H9 (cell line): Measurements from ENCODE around the gene DPF3. TPM values are rescaled to one million over a fixed set of nuclear protein-coding genes. Genes with fewer than 3 reads are reported as not detected.

Experiments used
- DNase-seq: peaks from one replicate; pipeline ENCODE4 v3.0.0-alpha.2; 2017
- H2AFZ ChIP-seq: one replicate; pipeline ENCODE4 v1.6.1; 2013; ENCODE audit warnings: mild to moderate bottlenecking, low read length, control low read depth, moderate library complexity
- H2AK5ac ChIP-seq: 2 replicates; pipeline ENCODE4 v1.6.1; 2013; ENCODE audit warnings: low read length, control low read depth, mixed read lengths; ENCODE audit not compliant: insufficient read length
- H2BK120ac ChIP-seq: one replicate; pipeline ENCODE4 v1.6.1; 2013; ENCODE audit warnings: low read depth, mild to moderate bottlenecking, low read length, control low read depth, inconsistent platforms; ENCODE audit not compliant: poor library complexity, severe bottlenecking
- H2BK12ac ChIP-seq: 2 replicates; pipeline ENCODE4 v1.6.1; 2013; ENCODE audit warnings: low read length, control low read depth, mixed read lengths, low read depth; ENCODE audit not compliant: insufficient read length
- H2BK15ac ChIP-seq: 2 replicates; pipeline ENCODE4 v1.6.1; 2013; ENCODE audit warnings: low read depth, low read length, control low read depth
- H2BK20ac ChIP-seq: one replicate; pipeline ENCODE4 v1.6.1; 2013; ENCODE audit warnings: low read depth, mild to moderate bottlenecking, low read length, control low read depth, inconsistent platforms; ENCODE audit not compliant: poor library complexity, severe bottlenecking
- H2BK5ac ChIP-seq: 2 replicates; pipeline ENCODE4 v1.6.1; 2013; ENCODE audit warnings: low read length, control low read depth, mixed read lengths; ENCODE audit not compliant: insufficient read length
- H3K14ac ChIP-seq: 2 replicates; pipeline ENCODE4 v1.6.1; 2013; ENCODE audit warnings: low read length, control low read depth; ENCODE audit not compliant: insufficient read depth
- H3K18ac ChIP-seq: 2 replicates; pipeline ENCODE4 v1.6.1; 2013; ENCODE audit warnings: low read depth, mild to moderate bottlenecking, mixed read lengths, low read length, control low read depth; ENCODE audit not compliant: insufficient read length
- H3K23ac ChIP-seq: 2 replicates; pipeline ENCODE4 v1.6.1; 2013; ENCODE audit warnings: low read length, control low read depth, mixed read lengths, low read depth; ENCODE audit not compliant: insufficient read length
- H3K23me2 ChIP-seq: 2 replicates; pipeline ENCODE4 v1.6.1; 2013; ENCODE audit warnings: low read depth, mild to moderate bottlenecking, mixed read lengths, low read length, control low read depth; ENCODE audit not compliant: insufficient read length, poor library complexity, severe bottlenecking
- H3K27ac ChIP-seq: 2 replicates; pipeline ENCODE4 v1.5.1; 2013; ENCODE audit warnings: low read length, control low read depth, mixed read lengths, low read depth; ENCODE audit not compliant: insufficient read length
- H3K27me3 ChIP-seq: 2 replicates; pipeline ENCODE4 v1.6.1; 2013; ENCODE audit warnings: low read length, control low read depth, inconsistent platforms; ENCODE audit not compliant: insufficient read depth
- H3K4ac ChIP-seq: 2 replicates; pipeline ENCODE4 v1.6.1; 2013; ENCODE audit warnings: low read depth, mild to moderate bottlenecking, control low read depth, inconsistent platforms, low read length, moderate library complexity
- H3K4me1 ChIP-seq: 2 replicates; pipeline ENCODE4 v1.6.1; 2013; ENCODE audit warnings: low read length, control low read depth, inconsistent platforms; ENCODE audit not compliant: insufficient read depth
- H3K4me2 ChIP-seq: 2 replicates; pipeline ENCODE4 v1.6.1; 2013; ENCODE audit warnings: low read length, control low read depth, mixed read lengths; ENCODE audit not compliant: insufficient read length, insufficient read depth
- H3K56ac ChIP-seq: 2 replicates; pipeline ENCODE4 v1.6.1; 2013; ENCODE audit warnings: low read depth, mild to moderate bottlenecking, mixed read lengths, low read length, control low read depth; ENCODE audit not compliant: insufficient read length
- H3K79me1 ChIP-seq: 2 replicates; pipeline ENCODE4 v1.6.1; 2013; ENCODE audit warnings: low read depth, mild to moderate bottlenecking, moderate library complexity, low read length, control low read depth, inconsistent platforms; ENCODE audit not compliant: insufficient read depth, poor library complexity, severe bottlenecking
- H3K79me2 ChIP-seq: 2 replicates; pipeline ENCODE4 v1.6.1; 2013; ENCODE audit warnings: low read length, control low read depth, inconsistent platforms; ENCODE audit not compliant: insufficient read depth
- H3K9ac ChIP-seq: 2 replicates; pipeline ENCODE4 v1.6.1; 2013; ENCODE audit warnings: low read length, control low read depth, mixed read lengths; ENCODE audit not compliant: insufficient read length; ENCODE audit errors: extremely low read depth
- H3K9me3 ChIP-seq: one replicate; pipeline ENCODE4 v1.6.1; 2013; ENCODE audit warnings: low read depth, low read length, inconsistent platforms; ENCODE audit not compliant: control insufficient read depth
- H3T11ph ChIP-seq: one replicate; pipeline ENCODE4 v1.6.1; 2013; ENCODE audit warnings: mild to moderate bottlenecking, low read length, control low read depth, inconsistent platforms
- H4K20me1 ChIP-seq: one replicate; pipeline ENCODE4 v1.6.1; 2013; ENCODE audit not compliant: control insufficient read depth, insufficient read length, insufficient read depth
- H4K5ac ChIP-seq: 2 replicates; pipeline ENCODE4 v1.6.1; 2013; ENCODE audit warnings: low read depth, mild to moderate bottlenecking, mixed read lengths, low read length, control low read depth; ENCODE audit not compliant: insufficient read length
- H4K8ac ChIP-seq: replicated peaks from 2 replicates; pipeline ENCODE4 v1.6.1; 2013; ENCODE audit warnings: low read length, control low read depth, mixed read lengths, low read depth; ENCODE audit not compliant: insufficient read length
- H4K91ac ChIP-seq: 2 replicates; pipeline ENCODE4 v1.6.1; 2013; ENCODE audit warnings: low read depth, mild to moderate bottlenecking, moderate library complexity, mixed read lengths, low read length, control low read depth; ENCODE audit not compliant: insufficient read length
- H3K27ac Mint-ChIP-seq, 3 experiments: 2 replicates in 2 of 3; 3 replicates in 1 of 3; pipeline ENCODE4 v1.8.0; 2020 to 2021; ENCODE audit warnings: mixed read lengths in 3 of 3, mild to moderate bottlenecking in 1 of 3, moderate library complexity in 1 of 3
- H3K27me3 Mint-ChIP-seq: 2 replicates; pipeline ENCODE4 v1.8.0; 2021; ENCODE audit warnings: low read depth, mild to moderate bottlenecking, moderate library complexity, mixed read lengths
- H3K36me3 Mint-ChIP-seq, 3 experiments: 2 replicates in 2 of 3; 3 replicates in 1 of 3; pipeline ENCODE4 v1.8.0; 2020 to 2021; ENCODE audit warnings: low read depth in 3 of 3, mixed read lengths in 3 of 3; ENCODE audit not compliant: insufficient read depth in 1 of 3
- H3K4me1 Mint-ChIP-seq, 2 experiments: 2 replicates each; pipeline ENCODE4 v1.8.0; 2020; ENCODE audit warnings: mixed read lengths in 2 of 2
- H3K4me3 Mint-ChIP-seq, 2 experiments: 2 replicates in 1 of 2; 3 replicates in 1 of 2; pipeline ENCODE4 v1.8.0; 2020 to 2021; ENCODE audit warnings: mild to moderate bottlenecking in 2 of 2, mixed read lengths in 2 of 2, moderate library complexity in 1 of 2
- H3K9me3 Mint-ChIP-seq, 2 experiments: 2 replicates in 1 of 2; 3 replicates in 1 of 2; pipeline ENCODE4 v1.8.0; 2020; ENCODE audit warnings: mild to moderate bottlenecking in 2 of 2, mixed read lengths in 2 of 2, moderate library complexity in 1 of 2
- CTCF ChIP-seq: fragments of 200-600 bp; sonication (generic); conservative IDR thresholded peaks from 3 replicates; pipeline ENCODE4 v1.8.0; 2021; ENCODE audit warnings: antibody characterized with exemption, mild to moderate bottlenecking
- WGBS: extraction: QIAGEN DNeasy Blood & Tissue Kit; methylation state at CpG from one replicate; pipeline ENCODE4 v1.1.7; 2013; ENCODE audit warnings: missing lambda C conversion rate, low lambda C conversion rate, mixed read lengths; ENCODE audit not compliant: insufficient read length; ENCODE audit errors: extremely low coverage; 5-methylcytosine and 5-hydroxymethylcytosine counted together
- total RNA-seq: library from RNA; stranded (reverse); gene quantifications from 2 replicates; pipeline ENCODE4 v1.2.1, GENCODE V29; 2021

The DPF3 gene
- total RNA-seq, 1 experiment from 2014 or later, result not detected

- Histone ChIP-seq H3K9ac (no peak overlapping the region), H3K56ac (no peak overlapping the region), H2BK20ac (no peak overlapping the region), H3K4me2 (no peak overlapping the region), H2BK120ac (no peak overlapping the region), H2BK5ac (no peak overlapping the region), H3K4ac (no peak overlapping the region), H3K4me1 (peaks cover 12% of the 10 kb centered on the region; the same call in 1 of the 2 replicates), H4K8ac (no peak overlapping the region), H3K27me3 (no peaks in the 10 kb centered on the region), H3K23ac (no peak overlapping the region), H3T11ph (no peak overlapping the region), H3K27ac (no peak overlapping the region), H3K79me1 (no peaks in the 10 kb centered on the region), H2AFZ (no peak overlapping the region), H3K9me3 (no peaks in the 10 kb centered on the region), H2BK15ac (no peak overlapping the region), H3K18ac (no peak overlapping the region), H2AK5ac (no peak overlapping the region), H4K5ac (no peak overlapping the region), H3K14ac (no peak overlapping the region), H4K91ac (no peak overlapping the region), H3K23me2 (no peaks in the 10 kb centered on the region), H4K20me1 (no peaks in the 10 kb centered on the region), H3K79me2 (no peaks in the 10 kb centered on the region), H2BK12ac (no peak overlapping the region)
- no peak overlapping the region; a peak in 1 of 7 replicates for H3K27ac Mint-ChIP-seq
- peaks cover 21 to 24% of the 10 kb centered on the region in 2 experiments for H3K9me3 Mint-ChIP-seq
- H3K4me3 Mint-ChIP-seq, result no peak overlapping the region
- TF ChIP-seq CTCF, result no peak
- peaks cover 28% of the 10 kb centered on the region for H3K27me3 Mint-ChIP-seq
- WGBS, result no CpG with 5 or more reads among the region's 10 CpGs
- H3K4me1 Mint-ChIP-seq, result peaks cover 17 to 31% of the 10 kb centered on the region in 2 experiments
- DNase-seq, result no peak
- H3K36me3 Mint-ChIP-seq, result peaks cover 0 to 20% (median 14%) of the 10 kb centered on the region in 3 experiments; a peak in 5 of 7 replicates
These were observed 274.0 kb downstream of the DPF3 start for GRCh38 chr14:72619881-72620280.
